ENCODE measurements around the gene AOAH. TPM values are rescaled to one million over a fixed set of nuclear protein-coding genes. Genes with fewer than 3 reads are reported as not detected.

AOAH gene, protein sequence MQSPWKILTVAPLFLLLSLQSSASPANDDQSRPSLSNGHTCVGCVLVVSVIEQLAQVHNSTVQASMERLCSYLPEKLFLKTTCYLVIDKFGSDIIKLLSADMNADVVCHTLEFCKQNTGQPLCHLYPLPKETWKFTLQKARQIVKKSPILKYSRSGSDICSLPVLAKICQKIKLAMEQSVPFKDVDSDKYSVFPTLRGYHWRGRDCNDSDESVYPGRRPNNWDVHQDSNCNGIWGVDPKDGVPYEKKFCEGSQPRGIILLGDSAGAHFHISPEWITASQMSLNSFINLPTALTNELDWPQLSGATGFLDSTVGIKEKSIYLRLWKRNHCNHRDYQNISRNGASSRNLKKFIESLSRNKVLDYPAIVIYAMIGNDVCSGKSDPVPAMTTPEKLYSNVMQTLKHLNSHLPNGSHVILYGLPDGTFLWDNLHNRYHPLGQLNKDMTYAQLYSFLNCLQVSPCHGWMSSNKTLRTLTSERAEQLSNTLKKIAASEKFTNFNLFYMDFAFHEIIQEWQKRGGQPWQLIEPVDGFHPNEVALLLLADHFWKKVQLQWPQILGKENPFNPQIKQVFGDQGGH
- total RNA-seq (2014; rRNA removed; shearing (Covaris generic)) = 0.61 TPM in 1 of 2 replicates, not detected in the other

DNA sequence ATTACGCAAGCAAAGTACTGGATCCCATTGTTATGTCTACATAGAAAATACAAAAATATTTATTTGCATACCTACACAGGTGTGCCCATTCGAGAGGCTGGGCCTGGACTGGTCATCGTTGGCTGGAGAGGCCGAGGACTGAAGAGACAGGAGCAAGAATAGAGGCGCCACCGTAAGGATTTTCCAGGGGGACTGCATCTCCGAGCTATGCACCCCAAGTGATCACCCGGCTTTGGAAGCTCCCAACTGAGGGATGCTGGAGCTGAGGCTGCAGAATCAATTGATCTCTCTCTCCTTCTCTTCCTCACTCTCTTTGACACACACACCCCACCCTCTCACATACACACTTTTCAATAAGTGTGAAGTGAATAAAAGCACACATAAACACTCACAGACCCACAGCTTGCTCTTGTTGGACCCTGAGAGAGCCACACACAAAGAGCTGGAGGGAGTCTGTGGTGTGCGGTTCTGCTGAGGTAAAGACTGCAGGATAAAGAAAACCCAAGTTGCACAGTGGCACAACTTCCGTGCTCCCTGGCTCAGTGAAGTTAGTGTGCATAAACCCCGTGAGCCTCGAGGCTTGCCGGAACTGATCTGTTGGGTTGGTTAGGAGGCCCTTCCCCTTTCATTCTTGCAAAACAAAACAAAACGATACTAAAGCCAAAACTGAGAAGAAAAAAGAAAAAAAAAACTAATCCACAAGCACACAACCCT, at the start of gene AOAH:
Gene AOAH, minus strand, starts transcription at position 544 of the 714 bp plus-strand sequence. Its CDS starts 346 bp downstream, at position 198.
- no peaks in the 10 kb centered on the region for H3K4me1 ChIP-seq (replicated peaks)
- no peak for DNase-seq (ENCODE audit: low read depth in 1 of 2, low spot score in 2 of 2)
- no peak within 1 kb of the TSS for H3K4me3 ChIP-seq
- no peaks in the 10 kb centered on the region for H3K27me3 ChIP-seq (replicated peaks)
- H3K27ac ChIP-seq = no peak within 1 kb of the TSS
- H3K9me3 ChIP-seq (replicated peaks) = no peaks in the 10 kb centered on the region
- H3K36me3 ChIP-seq = no peaks in the 10 kb centered on the region

GRCh38 chr7:36766451-36766850, 42.2 kb upstream of the AOAH start:
- H3K9me3 ChIP-seq (replicated peaks) = no peaks in the 10 kb centered on the region
- no peak overlapping the region for H3K4me3 ChIP-seq
- H3K4me1 ChIP-seq (replicated peaks) = no peaks in the 10 kb centered on the region
- no peaks in the 10 kb centered on the region for H3K36me3 ChIP-seq
- DNase-seq (ENCODE audit: low read depth in 1 of 2, low spot score in 2 of 2) = no peak
- H3K27ac ChIP-seq = no peak overlapping the region
- H3K27me3 ChIP-seq (replicated peaks) = no peaks in the 10 kb centered on the region

DNA sequence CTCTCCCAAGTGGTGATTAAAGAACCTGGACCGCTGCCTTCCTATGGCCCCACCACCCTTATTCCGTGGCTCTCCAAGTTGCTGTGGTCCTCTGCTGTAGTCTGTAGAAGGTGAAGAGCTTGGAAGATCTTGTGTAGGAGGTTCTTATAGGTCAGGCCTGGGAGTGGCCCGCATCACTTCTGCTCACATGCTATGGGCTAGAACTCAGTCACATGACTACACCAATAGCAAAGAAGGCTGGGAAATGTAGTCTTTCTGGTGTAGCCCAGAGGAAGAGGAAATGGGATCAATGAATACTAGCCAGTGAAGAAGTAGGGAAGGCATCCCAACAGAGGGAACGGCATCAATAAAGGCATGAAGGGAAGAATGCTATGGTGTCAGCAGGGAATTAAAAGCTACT, 41.3 kb upstream of the AOAH start:
- DNase-seq (ENCODE audit: low read depth in 1 of 2, low spot score in 2 of 2) = no peak
- no peak overlapping the region for H3K27ac ChIP-seq
- H3K27me3 ChIP-seq (replicated peaks) = no peaks in the 10 kb centered on the region
- no peaks in the 10 kb centered on the region for H3K36me3 ChIP-seq
- no peaks in the 10 kb centered on the region for H3K4me1 ChIP-seq (replicated peaks)
- H3K4me3 ChIP-seq = no peak overlapping the region
- no peaks in the 10 kb centered on the region for H3K9me3 ChIP-seq (replicated peaks)

DNA sequence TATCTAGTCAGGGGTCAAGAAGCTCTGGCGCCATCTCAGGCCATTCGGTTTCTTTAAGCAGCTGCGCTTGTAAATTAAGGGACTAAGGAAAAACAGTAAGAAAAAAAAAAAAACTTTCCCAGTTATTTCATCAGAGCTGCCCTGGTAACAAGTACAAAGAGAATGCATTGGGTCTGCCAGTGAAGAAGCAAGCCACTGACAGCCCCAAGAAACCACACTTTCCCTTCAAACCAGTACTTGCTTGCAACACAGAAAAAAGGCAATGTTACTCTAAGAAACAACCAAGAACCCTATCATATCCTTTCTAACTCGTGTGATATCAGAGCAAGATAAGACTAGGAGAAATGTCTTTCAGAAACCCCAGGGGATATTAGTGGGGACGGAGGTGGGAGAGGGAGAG, 40.6 kb upstream of the AOAH start:
- no peaks in the 10 kb centered on the region for H3K36me3 ChIP-seq
- no peak overlapping the region for H3K27ac ChIP-seq
- no peaks in the 10 kb centered on the region for H3K27me3 ChIP-seq (replicated peaks)
- no peak for DNase-seq (ENCODE audit: low read depth in 1 of 2, low spot score in 2 of 2)
- H3K4me1 ChIP-seq (replicated peaks) = no peaks in the 10 kb centered on the region
- H3K9me3 ChIP-seq (replicated peaks) = no peaks in the 10 kb centered on the region
- no peak overlapping the region for H3K4me3 ChIP-seq

GRCh38 chr7:36763132-36763816, 39.0 kb upstream of the AOAH start:
- Histone ChIP-seq H3K36me3 (no peaks in the 10 kb centered on the region), H3K27ac (no peak overlapping the region), H3K27me3 (replicated peaks) (no peaks in the 10 kb centered on the region), H3K4me3 (no peak overlapping the region), H3K4me1 (replicated peaks) (no peaks in the 10 kb centered on the region), H3K9me3 (replicated peaks) (no peaks in the 10 kb centered on the region)
- DNase-seq (ENCODE audit: low read depth in 1 of 2, low spot score in 2 of 2) = peak in 1 of 2 experiments; percentile 9

DNA sequence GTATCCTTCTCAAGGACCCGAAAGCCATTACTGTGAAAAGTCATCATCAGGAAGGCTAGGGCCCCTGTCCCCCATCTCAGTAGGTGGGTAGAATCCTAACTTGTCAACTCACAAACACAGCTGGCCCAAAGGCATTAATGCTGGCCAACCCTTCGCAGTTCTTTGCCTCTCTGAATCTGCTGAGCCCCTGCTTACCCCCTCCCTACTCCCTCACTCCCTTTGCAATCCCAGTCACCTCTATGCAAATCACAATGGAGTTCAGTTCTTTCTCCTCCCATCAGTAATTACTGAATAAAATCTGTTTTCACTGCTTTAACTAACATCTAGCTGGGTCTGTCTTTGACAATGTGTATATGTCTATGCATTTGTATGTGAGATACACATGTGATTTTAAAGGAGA, 38.1 kb upstream of the AOAH start:
- no peaks in the 10 kb centered on the region for H3K4me1 ChIP-seq (replicated peaks)
- H3K36me3 ChIP-seq = no peaks in the 10 kb centered on the region
- no peak overlapping the region for H3K4me3 ChIP-seq
- no peak for DNase-seq (ENCODE audit: low read depth in 1 of 2, low spot score in 2 of 2)
- no peaks in the 10 kb centered on the region for H3K27me3 ChIP-seq (replicated peaks)
- no peak overlapping the region for H3K27ac ChIP-seq
- no peaks in the 10 kb centered on the region for H3K9me3 ChIP-seq (replicated peaks)

DNA sequence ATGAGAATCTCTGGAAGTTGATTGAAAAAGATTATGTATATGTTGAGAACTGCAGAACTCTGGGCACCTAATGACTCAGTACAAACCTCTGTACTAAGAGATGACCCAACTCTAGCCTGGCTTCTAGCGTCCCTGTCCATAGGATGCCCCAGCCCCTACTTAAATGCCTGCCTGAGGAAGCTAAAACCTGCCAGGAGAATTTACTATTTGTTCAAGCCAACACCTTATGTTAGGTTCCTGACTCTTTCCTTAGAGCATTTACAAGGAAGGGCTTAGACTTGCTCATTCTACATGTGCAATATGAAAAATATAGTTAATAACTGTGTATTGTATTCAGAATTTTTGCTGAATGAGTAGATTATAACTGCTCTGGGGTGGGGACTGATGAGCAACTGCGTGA, 37.5 kb upstream of the AOAH start:
- Histone ChIP-seq H3K4me1 (replicated peaks) (no peaks in the 10 kb centered on the region), H3K27ac (no peak overlapping the region), H3K9me3 (replicated peaks) (no peaks in the 10 kb centered on the region), H3K4me3 (no peak overlapping the region), H3K27me3 (replicated peaks) (no peaks in the 10 kb centered on the region), H3K36me3 (no peaks in the 10 kb centered on the region)
- DNase-seq (ENCODE audit: low read depth in 1 of 2, low spot score in 2 of 2) = no peak

- no peak overlapping the region for H3K27ac ChIP-seq
- H3K4me1 ChIP-seq (replicated peaks) = no peaks in the 10 kb centered on the region
- DNase-seq (ENCODE audit: low read depth in 1 of 2, low spot score in 2 of 2) = no peak
- no peaks in the 10 kb centered on the region for H3K27me3 ChIP-seq (replicated peaks)
- H3K36me3 ChIP-seq = no peaks in the 10 kb centered on the region
- no peak overlapping the region for H3K4me3 ChIP-seq
- H3K9me3 ChIP-seq (replicated peaks) = no peaks in the 10 kb centered on the region
These were observed 36.8 kb upstream of the AOAH start for GRCh38 chr7:36760856-36761762.

- no peaks in the 10 kb centered on the region for H3K9me3 ChIP-seq (replicated peaks)
- H3K27me3 ChIP-seq (replicated peaks) = 0 out of 2 replicates have a peak, but pooled peaks cover 4% of the 10 kb centered on the region
- no peak overlapping the region for H3K4me3 ChIP-seq
- no peaks in the 10 kb centered on the region for H3K36me3 ChIP-seq
- H3K4me1 ChIP-seq (replicated peaks) = no peaks in the 10 kb centered on the region
- DNase-seq (ENCODE audit: low read depth in 1 of 2, low spot score in 2 of 2) = no peak
- no peak overlapping the region for H3K27ac ChIP-seq
These were observed 34.6 kb upstream of the AOAH start for GRCh38 chr7:36758879-36759278.

GRCh38 chr7:36755484-36755883, 31.2 kb upstream of the AOAH start:
- no peak overlapping the region for H3K27ac ChIP-seq
- no peak for DNase-seq (ENCODE audit: low read depth in 1 of 2, low spot score in 2 of 2)
- no peaks in the 10 kb centered on the region for H3K4me1 ChIP-seq (replicated peaks)
- 0 out of 2 replicates have a peak, but pooled peaks cover 4% of the 10 kb centered on the region for H3K27me3 ChIP-seq (replicated peaks)
- no peaks in the 10 kb centered on the region for H3K9me3 ChIP-seq (replicated peaks)
- H3K4me3 ChIP-seq = no peak overlapping the region
- no peaks in the 10 kb centered on the region for H3K36me3 ChIP-seq

DNA sequence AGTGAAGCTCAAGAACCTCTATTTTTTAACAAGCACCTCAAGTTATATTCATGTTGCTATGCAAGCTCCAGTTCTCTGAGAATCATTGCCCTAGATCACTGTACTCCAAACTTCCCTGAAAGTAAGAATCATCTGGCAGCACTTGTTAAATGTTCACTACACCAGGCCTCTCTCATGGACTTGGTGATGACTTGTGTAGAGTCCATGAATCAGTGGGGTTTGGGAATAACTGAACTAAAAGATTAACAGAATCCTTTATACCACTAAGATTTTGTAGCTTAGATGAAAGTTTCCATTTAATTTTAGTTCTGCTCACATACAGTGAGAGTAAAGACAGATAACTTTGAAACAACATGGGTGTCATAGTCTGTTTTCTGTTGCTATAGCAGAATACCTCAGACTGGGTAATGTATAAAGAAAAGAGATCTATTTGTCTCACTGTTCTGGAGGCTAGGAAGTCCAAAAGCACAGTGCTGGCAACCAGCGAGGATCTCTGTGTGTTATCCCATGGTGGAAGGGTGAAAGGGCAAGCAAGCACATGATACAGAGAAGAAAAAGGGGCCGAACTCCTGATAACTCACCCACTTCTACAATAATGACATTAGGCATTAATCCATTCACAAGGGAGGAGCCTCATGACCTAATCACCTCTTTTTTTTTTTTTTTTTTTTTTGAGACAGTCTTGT, 27.9 kb upstream of the AOAH start:
- no peak overlapping the region for H3K27ac ChIP-seq
- peaks cover 3% of the 10 kb centered on the region; the same call in 1 of the 2 replicates for H3K4me1 ChIP-seq (replicated peaks)
- H3K27me3 ChIP-seq (replicated peaks) = 0 out of 2 replicates have a peak, but pooled peaks cover 4% of the 10 kb centered on the region
- no peak overlapping the region for H3K4me3 ChIP-seq
- H3K9me3 ChIP-seq (replicated peaks) = no peaks in the 10 kb centered on the region
- no peak for DNase-seq (ENCODE audit: low read depth in 1 of 2, low spot score in 2 of 2)
- H3K36me3 ChIP-seq = no peaks in the 10 kb centered on the region

GRCh38 chr7:36750451-36750850, 26.2 kb upstream of the AOAH start:
- Histone ChIP-seq H3K4me3 (no peak overlapping the region), H3K36me3 (no peaks in the 10 kb centered on the region), H3K4me1 (replicated peaks) (peaks cover 5% of the 10 kb centered on the region; the same call in 1 of the 2 replicates), H3K27me3 (replicated peaks) (0 out of 2 replicates have a peak, but pooled peaks cover 4% of the 10 kb centered on the region), H3K9me3 (replicated peaks) (no peaks in the 10 kb centered on the region), H3K27ac (no peak overlapping the region)
- DNase-seq (ENCODE audit: low read depth in 1 of 2, low spot score in 2 of 2) = no peak

Data from SJSA1 (cell line).